K562 (cell line): ENCODE results near the gene MMAB.

Experiments
- ARHGAP35 ChIP-seq: fragments of 450-650 bp; IDR thresholded peaks from 2 replicates; pipeline ENCODE4 v1.6.1; 2018; ENCODE audit not compliant: partially characterized antibody
- CHD4 ChIP-seq: fragments of 200-600 bp; sonication (generic); IDR thresholded peaks from 3 replicates; pipeline ENCODE4 v1.6.1; 2012; ENCODE audit warnings: low read depth, mild to moderate bottlenecking, mixed read lengths, low read length, inconsistent platforms; ENCODE audit not compliant: insufficient read depth, insufficient replicate concordance, poor library complexity, severe bottlenecking
- EZH2 ChIP-seq: IDR thresholded peaks from 2 replicates; pipeline ENCODE4 v1.6.1; 2012; ENCODE audit warnings: low read depth, mild to moderate bottlenecking, inconsistent platforms, low read length, borderline replicate concordance
- MAX ChIP-seq: sonication (generic); formaldehyde crosslinking; IDR thresholded peaks from 2 replicates; pipeline ENCODE4 v1.9.0; 2022; ENCODE audit warnings: mild to moderate bottlenecking, missing genetic modification reagents
- NR2C1 ChIP-seq, 2 experiments: fragments of 450-650 bp; IDR thresholded peaks; 2 replicates each; pipeline ENCODE4 v1.6.1; 2017; ENCODE audit warnings: mild to moderate bottlenecking in 2 of 2, antibody characterized with exemption in 1 of 2, inconsistent platforms in 1 of 2, missing compliant biosample characterization in 1 of 2, missing genetic modification characterization in 1 of 2
- RFX5 ChIP-seq: IDR thresholded peaks from 2 replicates; pipeline ENCODE4 v1.6.1; 2011; ENCODE audit warnings: low read depth, mild to moderate bottlenecking, improper control_type of control experiment, low read length
- XRCC5 ChIP-seq: fragments of 200-400 bp; formaldehyde crosslinking; IDR thresholded peaks from 2 replicates; pipeline ENCODE4 v1.6.1; 2017; ENCODE audit warnings: low read depth, mild to moderate bottlenecking, low read length
- ZNF3 ChIP-seq: fragments of 250-450 bp; sonication (Bioruptor Pico); IDR thresholded peaks from 2 replicates; pipeline ENCODE4 v1.5.0; 2021; ENCODE audit warnings: mild to moderate bottlenecking, moderate library complexity
- TF ChIP-seq, protein P1 (sequence below), 3 experiments: IDR thresholded peaks in 2 of 3; conservative IDR thresholded peaks in 1 of 3; 2 replicates each; pipeline ENCODE4 v1.5.1; 2011 to 2012; ENCODE audit warnings: low read length in 3 of 3, mild to moderate bottlenecking in 3 of 3, control low read depth in 2 of 3, improper control_type of control experiment in 1 of 3, inconsistent platforms in 1 of 3, low read depth in 1 of 3, mixed read lengths in 1 of 3, moderate library complexity in 1 of 3; ENCODE audit not compliant: insufficient read depth in 2 of 3

DNA sequence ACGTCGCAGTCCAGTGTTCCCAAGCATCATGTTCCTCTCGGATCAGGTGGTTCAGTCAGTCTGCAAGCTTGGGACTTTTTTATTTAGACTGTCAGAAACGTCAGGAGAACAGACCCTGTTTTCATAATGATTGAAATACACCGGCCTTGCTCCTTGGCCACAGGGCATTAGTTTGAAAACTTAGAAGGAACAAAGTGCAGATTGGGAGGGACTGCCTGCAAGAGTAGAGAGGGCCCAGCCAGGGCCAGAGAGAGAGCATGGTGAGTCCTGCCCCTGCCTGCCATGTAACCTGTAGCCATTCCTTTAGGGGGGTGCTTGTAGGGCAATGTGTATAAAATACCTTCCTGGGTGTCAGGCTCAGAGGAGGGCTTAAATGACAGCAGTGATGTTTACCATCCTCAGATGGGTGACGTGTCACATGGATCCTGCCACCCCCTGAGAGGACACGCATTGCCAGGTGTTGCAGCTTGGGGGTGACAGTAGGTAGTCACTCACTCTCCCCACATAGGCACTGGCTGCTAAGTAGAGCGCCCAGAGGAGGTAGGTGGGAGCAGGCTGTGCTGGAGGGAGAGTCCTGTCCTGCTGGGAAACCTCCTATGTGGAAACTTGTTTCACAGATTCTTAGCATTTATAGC lies 45.7 kb downstream of the MMAB start:
- TF ChIP-seq MAX (CRISPR knock-in tag) (no peak), XRCC5 (no peak), ZNF3 (CRISPR knock-in tag) (no peak), CHD4 (no peak), ARHGAP35 (no peak), EZH2 (no peak), NR2C1 (IDR thresholded peaks at IDR 0.05) (no peak), NR2C1 (tag; IDR thresholded peaks at IDR 0.05) (no peak), RFX5 (no peak)
- TF ChIP-seq, protein P1, sequence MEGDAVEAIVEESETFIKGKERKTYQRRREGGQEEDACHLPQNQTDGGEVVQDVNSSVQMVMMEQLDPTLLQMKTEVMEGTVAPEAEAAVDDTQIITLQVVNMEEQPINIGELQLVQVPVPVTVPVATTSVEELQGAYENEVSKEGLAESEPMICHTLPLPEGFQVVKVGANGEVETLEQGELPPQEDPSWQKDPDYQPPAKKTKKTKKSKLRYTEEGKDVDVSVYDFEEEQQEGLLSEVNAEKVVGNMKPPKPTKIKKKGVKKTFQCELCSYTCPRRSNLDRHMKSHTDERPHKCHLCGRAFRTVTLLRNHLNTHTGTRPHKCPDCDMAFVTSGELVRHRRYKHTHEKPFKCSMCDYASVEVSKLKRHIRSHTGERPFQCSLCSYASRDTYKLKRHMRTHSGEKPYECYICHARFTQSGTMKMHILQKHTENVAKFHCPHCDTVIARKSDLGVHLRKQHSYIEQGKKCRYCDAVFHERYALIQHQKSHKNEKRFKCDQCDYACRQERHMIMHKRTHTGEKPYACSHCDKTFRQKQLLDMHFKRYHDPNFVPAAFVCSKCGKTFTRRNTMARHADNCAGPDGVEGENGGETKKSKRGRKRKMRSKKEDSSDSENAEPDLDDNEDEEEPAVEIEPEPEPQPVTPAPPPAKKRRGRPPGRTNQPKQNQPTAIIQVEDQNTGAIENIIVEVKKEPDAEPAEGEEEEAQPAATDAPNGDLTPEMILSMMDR (IDR thresholded peaks at IDR 0.05 in 2 of 3, conservative IDR thresholded peaks at IDR 0.05 in 1 of 3; ENCODE audit: insufficient read depth in 2 of 3, low read depth in 1 of 3, low read length in 3 of 3) = no peak
